ENCODE measurements around the gene DLG2.

- TF ChIP-seq CTCF (conservative IDR thresholded peaks at IDR 0.05 in 1 of 2, IDR thresholded peaks at IDR 0.05 in 1 of 2; ENCODE audit: extremely low read depth in 1 of 2, insufficient read depth in 1 of 2, low read depth in 1 of 2, low read length in 2 of 2) (no peak), EZH2 (IDR thresholded peaks at IDR 0.05; ENCODE audit: borderline replicate concordance, low read length) (no peak)
Measured at GRCh38 chr11:83568516-83568915, 2058.6 kb downstream of the DLG2 start.
